NCI-H1417 treated with DMSO at 0.1 percent for 48 hours (cell line): ENCODE data around the gene ZNF44.
"Not testable (repeated sequence)": the region's sequence is repeated elsewhere in the genome, so short reads cannot be mapped to it uniquely, and the experiment has no call there.

Source experiments
- DNase-seq: peaks from one replicate; lab custom pipeline; 2025; lab: John Stamatoyannopoulos, UW

Gene ZNF44

GRCh38 chr19:12294249-12295158 lies at the start of gene ZNF44:
Gene ZNF44, minus strand, starts transcription at chr19:12294883. Its CDS starts 189 bp downstream, at chr19:12294694.
- DNase-seq: peak; percentile 85

GRCh38 chr19:12333162-12334159 lies 38.8 kb upstream of the ZNF44 start, which contains the start of gene ZNF563:
Gene ZNF563, minus strand, starts transcription at chr19:12333633. Its CDS starts 151 bp downstream, at chr19:12333482.
- peak; percentile 81 for DNase-seq

GRCh38 chr19:12331211-12331941 lies 36.7 kb upstream of the ZNF44 start:
- DNase-seq: no peak

GRCh38 chr19:12330340-12330739 lies 35.7 kb upstream of the ZNF44 start:
- DNase-seq: no peak

- no peak for DNase-seq
Measured at GRCh38 chr19:12325690-12326089, 31.0 kb upstream of the ZNF44 start.

- no peak for DNase-seq
Measured at GRCh38 chr19:12318782-12319413, 24.2 kb upstream of the ZNF44 start.

GRCh38 chr19:12314553-12314952 lies 19.9 kb upstream of the ZNF44 start:
- DNase-seq: no peak

GRCh38 chr19:12308891-12309290 lies 14.2 kb upstream of the ZNF44 start:
- not testable (repeated sequence) for DNase-seq

GRCh38 chr19:12295191-12295590 lies 508 bp upstream of the ZNF44 start:
- no peak for DNase-seq

GRCh38 chr19:12293777-12294248 lies 870 bp downstream of the ZNF44 start:
- no peak for DNase-seq

GRCh38 chr19:12289790-12290065 lies 5.0 kb downstream of the ZNF44 start:
- no peak for DNase-seq

- DNase-seq: no peak
Measured at GRCh38 chr19:12287958-12288500, 6.7 kb downstream of the ZNF44 start.

- no peak for DNase-seq
Measured at GRCh38 chr19:12284631-12285030, 10.1 kb downstream of the ZNF44 start.

GRCh38 chr19:12284226-12284625 lies 10.5 kb downstream of the ZNF44 start:
- DNase-seq: no peak

GRCh38 chr19:12278713-12279112 lies 16.0 kb downstream of the ZNF44 start:
- no peak for DNase-seq

GRCh38 chr19:12272980-12273901 lies 21.4 kb downstream of the ZNF44 start:
- DNase-seq: no peak

- no peak for DNase-seq
Measured at GRCh38 chr19:12272386-12272785, 22.3 kb downstream of the ZNF44 start.

- no peak for DNase-seq
Measured at GRCh38 chr19:12270854-12271253, 23.8 kb downstream of the ZNF44 start.

GRCh38 chr19:12265921-12266704 lies 28.6 kb downstream of the ZNF44 start:
- DNase-seq: no peak
